MM.1S (cell line): ENCODE data around the gene FLAD1.

Source experiments
- EZH2 ChIP-seq: fragments of 300-600 bp; sonication (generic); optimal IDR thresholded peaks from 2 replicates; pipeline ENCODE3; 2017; ENCODE audit warnings: low read depth, mild to moderate bottlenecking, antibody characterized with exemption, low read length, mixed read lengths
- TF ChIP-seq, protein P1 (sequence below): fragments of 300-600 bp; sonication (generic); IDR thresholded peaks from 2 replicates; pipeline ENCODE4 v1.5.1; 2016; ENCODE audit warnings: antibody characterized with exemption, low read length, mixed read lengths

DNA sequence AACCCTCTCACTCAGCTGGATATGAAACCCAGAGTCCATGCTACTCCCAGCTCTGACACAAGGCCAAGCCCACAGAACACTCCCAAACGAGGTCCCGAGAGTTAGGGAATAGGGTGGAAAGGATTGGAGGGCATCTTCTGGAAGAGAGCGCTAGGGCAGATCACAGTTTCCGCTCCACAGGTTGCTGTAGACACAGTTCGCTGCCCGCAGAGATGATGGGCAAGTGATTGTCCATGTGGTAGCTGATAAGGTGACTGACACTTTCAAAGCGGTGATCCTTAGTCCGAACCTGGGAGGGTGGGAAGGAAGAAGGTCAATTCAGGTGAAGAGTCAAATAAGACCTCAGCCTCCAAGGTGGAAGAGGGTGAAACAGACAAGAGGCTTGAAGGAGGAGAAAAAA is 19.5 kb upstream of the FLAD1 start:
- TF ChIP-seq, protein P1, sequence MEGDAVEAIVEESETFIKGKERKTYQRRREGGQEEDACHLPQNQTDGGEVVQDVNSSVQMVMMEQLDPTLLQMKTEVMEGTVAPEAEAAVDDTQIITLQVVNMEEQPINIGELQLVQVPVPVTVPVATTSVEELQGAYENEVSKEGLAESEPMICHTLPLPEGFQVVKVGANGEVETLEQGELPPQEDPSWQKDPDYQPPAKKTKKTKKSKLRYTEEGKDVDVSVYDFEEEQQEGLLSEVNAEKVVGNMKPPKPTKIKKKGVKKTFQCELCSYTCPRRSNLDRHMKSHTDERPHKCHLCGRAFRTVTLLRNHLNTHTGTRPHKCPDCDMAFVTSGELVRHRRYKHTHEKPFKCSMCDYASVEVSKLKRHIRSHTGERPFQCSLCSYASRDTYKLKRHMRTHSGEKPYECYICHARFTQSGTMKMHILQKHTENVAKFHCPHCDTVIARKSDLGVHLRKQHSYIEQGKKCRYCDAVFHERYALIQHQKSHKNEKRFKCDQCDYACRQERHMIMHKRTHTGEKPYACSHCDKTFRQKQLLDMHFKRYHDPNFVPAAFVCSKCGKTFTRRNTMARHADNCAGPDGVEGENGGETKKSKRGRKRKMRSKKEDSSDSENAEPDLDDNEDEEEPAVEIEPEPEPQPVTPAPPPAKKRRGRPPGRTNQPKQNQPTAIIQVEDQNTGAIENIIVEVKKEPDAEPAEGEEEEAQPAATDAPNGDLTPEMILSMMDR: no peak
- no peak for TF ChIP-seq EZH2
